BJ (cell line): ENCODE results near the gene KCNQ5. TPM values are rescaled to one million over a fixed set of nuclear protein-coding genes. Genes with fewer than 3 reads are reported as not detected.

ENCODE experiments used
- CTCF ChIA-PET: fragments of 350-600 bp; formaldehyde crosslinking; extraction: SDS; loops from one replicate; lab custom pipeline; 2021; ENCODE audit warnings: antibody characterized with exemption, inconsistent platforms; lab: Yijun Ruan, JAX
- POLR2A ChIA-PET: fragments of 300-600 bp; sonication (Branson Sonifier 250); formaldehyde crosslinking; extraction: SDS; loops from one replicate; lab custom pipeline; 2021; ENCODE audit warnings: antibody characterized with exemption; lab: Charles Lee
- DNase-seq: peaks from one replicate; pipeline ENCODE4 v3.0.0-alpha.2; 2011; ENCODE audit warnings: low read depth
- H3K27me3 ChIP-seq: 2 replicates; pipeline ENCODE4 v1.6.0; 2011; ENCODE audit warnings: low read length; ENCODE audit not compliant: control insufficient read depth, insufficient read depth
- H3K36me3 ChIP-seq: 2 replicates; pipeline ENCODE4 v1.5.1; 2011; ENCODE audit warnings: low read length; ENCODE audit not compliant: control insufficient read depth, insufficient read depth
- H3K4me3 ChIP-seq: 2 replicates; pipeline ENCODE4 v1.5.1; 2011; ENCODE audit warnings: low read depth, mild to moderate bottlenecking, control low read depth, low read length
- CTCF ChIP-seq: IDR thresholded peaks from 2 replicates; pipeline ENCODE4 v1.5.1; 2011; ENCODE audit warnings: low read depth, mild to moderate bottlenecking, control low read depth, inconsistent platforms, low read length, moderate library complexity; ENCODE audit not compliant: insufficient read depth
- polyA plus RNA-seq: library from polyadenylated mRNA; depleted of rRNA; stranded (reverse); fragments of >200 nt; gene quantifications from 2 replicates; pipeline ENCODE4 v1.2.3, GENCODE V29; 2011

Gene KCNQ5
- polyA plus RNA-seq, 1 experiment = 1.4 TPM

DNA sequence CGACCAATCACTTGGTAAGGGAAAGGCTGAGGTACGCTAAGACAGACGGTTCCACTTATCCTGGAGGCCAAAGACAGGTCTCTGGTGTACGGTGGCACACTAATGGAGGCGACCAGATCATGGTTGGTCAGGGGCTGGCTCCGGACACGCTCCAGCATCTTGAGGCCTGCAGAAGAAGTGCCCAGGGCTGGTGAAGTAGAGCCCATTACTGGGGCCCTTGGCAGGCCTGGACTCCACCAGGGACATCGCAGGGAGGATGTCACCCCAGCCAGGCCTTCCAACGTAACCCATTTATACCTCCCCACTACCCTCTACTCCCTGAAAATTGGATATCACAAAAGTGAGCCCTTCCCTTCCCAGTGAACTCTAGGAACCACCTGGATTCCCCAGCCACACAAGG is 587.3 kb downstream of the KCNQ5 start:
- no peak for TF ChIP-seq CTCF
- H3K36me3 ChIP-seq = no peaks in the 10 kb centered on the region
- H3K27me3 ChIP-seq = no peaks in the 10 kb centered on the region
- POLR2A ChIA-PET = no interaction called here
- CTCF ChIA-PET = no interaction called here
- no peak overlapping the region for H3K4me3 ChIP-seq
- no peak for DNase-seq

GRCh38 chr6:73216859-73217258 is 595.0 kb downstream of the KCNQ5 start:
- DNase-seq = no peak
- Histone ChIP-seq H3K27me3 (no peaks in the 10 kb centered on the region), H3K4me3 (no peak overlapping the region), H3K36me3 (no peaks in the 10 kb centered on the region)
- no peak for TF ChIP-seq CTCF
- POLR2A ChIA-PET = no interaction called here
- CTCF ChIA-PET = interaction anchor here (0.8 to 1.1 kb wide), 2 partner anchors 11 to 16 kb away, joined by 3 to 4 read pairs; no protein-coding TSS in a partner anchor

DNA sequence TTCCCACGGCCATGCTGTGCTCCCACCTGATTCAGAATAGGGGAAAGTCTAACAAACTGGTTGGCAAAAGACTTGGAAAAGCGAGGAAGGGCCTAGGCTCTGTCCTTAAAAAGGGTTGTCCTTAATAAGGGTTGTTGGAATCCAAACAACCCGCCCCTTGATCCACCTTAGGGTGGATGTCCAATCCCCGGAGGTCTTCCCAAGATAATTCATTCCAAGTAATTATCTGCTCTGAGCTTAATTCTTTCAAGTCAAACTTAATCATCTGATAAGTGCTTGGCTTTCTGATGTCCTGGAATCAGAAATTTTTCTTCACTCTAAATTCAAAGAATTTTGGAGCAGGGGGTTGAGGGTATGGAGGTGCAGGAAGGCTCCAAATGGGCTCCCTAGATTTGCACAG is 603.5 kb downstream of the KCNQ5 start, which contains the start of gene KHDC1L:
Gene KHDC1L, minus strand, starts transcription at position 101 of the 400 bp plus-strand sequence. Its CDS starts 88 bp downstream, at position 13.
- no peak for DNase-seq
- Histone ChIP-seq H3K36me3 (no peaks in the 10 kb centered on the region), H3K4me3 (no peak within 1 kb of the TSS), H3K27me3 (no peaks in the 10 kb centered on the region)
- ChIA-PET POLR2A (no interaction called here), CTCF (interaction anchor here (1.3 kb wide), 1 partner anchor 11 kb away, joined by 4 read pairs; no protein-coding TSS in a partner anchor)
- no peak for TF ChIP-seq CTCF

DNA sequence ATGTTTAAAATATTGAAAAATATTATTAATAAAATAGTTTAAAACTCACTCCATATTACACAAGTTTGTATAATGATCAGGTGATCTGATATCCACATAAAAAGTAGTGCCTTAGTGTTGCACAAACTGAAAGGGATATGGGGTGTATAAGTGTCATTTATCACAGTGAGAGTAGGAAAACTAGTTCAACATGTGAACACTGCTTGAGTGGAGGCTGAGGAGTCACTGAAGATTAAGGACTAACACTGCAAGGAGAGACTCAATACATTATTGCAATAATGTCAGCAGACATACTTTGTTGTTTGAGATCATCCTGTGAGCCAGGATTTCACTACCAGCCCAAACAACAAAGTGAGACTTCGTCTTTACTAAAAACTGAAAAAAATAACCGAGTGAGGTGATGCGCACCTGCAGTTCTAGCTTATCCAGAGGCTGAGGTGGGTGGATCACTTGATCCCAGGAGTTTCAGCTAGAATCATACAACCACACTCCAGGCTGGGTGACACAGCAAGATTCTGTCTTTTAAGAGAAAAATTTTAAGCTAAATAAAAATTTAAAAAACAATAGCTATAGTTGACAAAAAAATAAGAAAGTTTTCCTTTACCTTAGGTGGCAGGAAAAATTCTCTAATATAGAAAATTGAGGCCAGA is 605.9 kb downstream of the KCNQ5 start:
- Histone ChIP-seq H3K4me3 (no peak overlapping the region), H3K27me3 (no peaks in the 10 kb centered on the region), H3K36me3 (no peaks in the 10 kb centered on the region)
- DNase-seq = no peak
- TF ChIP-seq CTCF = no peak
- ChIA-PET CTCF (interaction anchor here (0.6 to 1.4 kb wide), 2 partner anchors 11 to 160 kb away, joined by 3 read pairs; no protein-coding TSS in a partner anchor), POLR2A (no interaction called here)

GRCh38 chr6:73231986-73232391 is 610.1 kb downstream of the KCNQ5 start:
- CTCF ChIA-PET = no interaction called here
- H3K4me3 ChIP-seq = no peak overlapping the region
- DNase-seq = no peak
- H3K36me3 ChIP-seq = no peaks in the 10 kb centered on the region
- no peaks in the 10 kb centered on the region for H3K27me3 ChIP-seq
- TF ChIP-seq CTCF = no peak
- POLR2A ChIA-PET = interaction anchor here (0.6 kb wide), 1 partner anchor 78 kb away, joined by 9 read pairs; no protein-coding TSS in a partner anchor
